ENCODE measurements around the gene VEGFB.
"Not testable (repeated sequence)": the region's sequence is repeated elsewhere in the genome, so short reads cannot be mapped to it uniquely, and the experiment has no call there.

The VEGFB gene

GRCh38 chr11:64232182-64232966 is 2.0 kb upstream of the VEGFB start:
- no peak for DNase-seq

GRCh38 chr11:64232967-64233315 is 1.4 kb upstream of the VEGFB start:
- no peak for DNase-seq

GRCh38 chr11:64234647-64235379 is 429 bp downstream of the VEGFB start:
- no peak for DNase-seq

DNA sequence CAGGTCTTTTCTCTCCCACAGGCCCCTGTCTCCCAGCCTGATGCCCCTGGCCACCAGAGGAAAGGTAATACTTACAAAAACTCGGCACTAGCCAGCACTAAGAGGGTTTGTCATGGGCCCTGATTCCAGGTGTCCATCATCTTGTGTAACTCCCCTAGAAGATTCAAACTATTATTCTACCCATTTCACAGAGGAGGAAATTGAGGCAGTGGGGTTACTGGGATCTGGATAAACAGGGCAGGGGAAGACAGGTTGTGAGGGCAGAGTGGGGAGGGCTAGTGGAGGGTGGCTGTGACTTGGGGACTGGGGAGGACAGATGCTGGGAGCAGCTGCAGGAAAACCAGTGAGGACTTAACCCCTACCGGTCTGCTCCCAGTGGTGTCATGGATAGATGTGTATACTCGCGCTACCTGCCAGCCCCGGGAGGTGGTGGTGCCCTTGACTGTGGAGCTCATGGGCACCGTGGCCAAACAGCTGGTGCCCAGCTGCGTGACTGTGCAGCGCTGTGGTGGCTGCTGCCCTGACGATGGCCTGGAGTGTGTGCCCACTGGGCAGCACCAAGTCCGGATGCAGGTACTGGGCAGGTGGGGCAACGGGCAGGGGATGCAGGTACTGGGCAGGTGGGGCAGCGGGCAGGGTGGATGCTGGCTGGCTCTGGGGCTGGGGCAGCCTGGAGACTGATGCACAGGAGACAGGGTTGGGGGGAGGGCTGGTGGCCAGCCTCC is 1.2 kb downstream of the VEGFB start:
- DNase-seq: no peak

DNA sequence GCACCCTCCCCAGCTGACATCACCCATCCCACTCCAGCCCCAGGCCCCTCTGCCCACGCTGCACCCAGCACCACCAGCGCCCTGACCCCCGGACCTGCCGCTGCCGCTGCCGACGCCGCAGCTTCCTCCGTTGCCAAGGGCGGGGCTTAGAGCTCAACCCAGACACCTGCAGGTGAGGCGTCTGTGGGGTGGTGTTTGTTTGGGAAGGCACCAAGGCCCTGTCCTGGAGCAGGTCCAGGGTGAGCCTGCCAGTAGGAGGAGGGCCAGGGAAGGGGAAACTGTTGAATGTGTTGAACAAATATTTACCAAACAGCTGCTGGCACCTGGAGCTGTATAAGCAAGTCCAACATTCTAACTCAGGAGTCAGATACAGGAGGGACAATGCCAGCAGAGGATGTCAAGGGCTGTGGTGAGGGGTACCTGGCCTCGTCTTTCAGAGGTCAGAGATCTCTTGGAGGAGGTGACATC is 3.1 kb downstream of the VEGFB start:
- DNase-seq: no peak

DNA sequence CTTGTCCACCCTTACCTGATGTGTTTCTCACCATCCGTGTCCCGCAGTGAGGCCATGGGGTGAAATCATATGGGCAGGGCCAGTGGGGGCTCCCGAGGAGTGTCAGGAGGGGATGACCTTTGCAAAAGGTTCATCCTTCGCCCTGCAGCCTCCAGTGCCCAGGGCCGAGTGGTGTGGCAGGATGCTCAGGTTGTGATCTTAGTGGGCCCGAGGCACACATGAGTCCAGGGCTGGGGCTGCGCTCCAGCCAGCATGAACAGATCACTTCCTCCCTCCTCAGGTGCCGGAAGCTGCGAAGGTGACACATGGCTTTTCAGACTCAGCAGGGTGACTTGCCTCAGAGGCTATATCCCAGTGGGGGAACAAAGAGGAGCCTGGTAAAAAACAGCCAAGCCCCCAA is 3.7 kb downstream of the VEGFB start:
- no peak for DNase-seq

DNA sequence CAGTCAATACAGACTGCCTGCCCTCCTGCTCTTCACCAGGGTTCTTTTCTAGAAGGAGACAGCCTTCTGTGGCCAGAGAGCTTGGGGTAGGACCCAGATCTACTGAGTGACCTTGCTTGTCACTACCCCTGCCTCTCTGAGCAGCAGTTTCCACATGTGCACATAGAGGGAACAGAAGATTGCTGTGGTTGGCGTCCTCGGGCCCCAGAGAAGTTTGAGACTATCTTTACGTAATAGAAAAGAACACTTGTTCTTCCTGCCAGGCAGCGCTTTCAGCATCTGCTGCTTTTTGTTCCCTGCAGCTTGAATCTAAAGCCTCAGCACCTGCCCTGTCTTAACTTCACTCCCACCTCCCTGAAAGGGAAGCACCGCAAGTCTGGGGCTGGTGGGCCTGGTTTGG is 4.6 kb downstream of the VEGFB start:
- no peak for DNase-seq

- DNase-seq: no peak
Measured at GRCh38 chr11:64239662-64240434, 5.5 kb downstream of the VEGFB start.

DNA sequence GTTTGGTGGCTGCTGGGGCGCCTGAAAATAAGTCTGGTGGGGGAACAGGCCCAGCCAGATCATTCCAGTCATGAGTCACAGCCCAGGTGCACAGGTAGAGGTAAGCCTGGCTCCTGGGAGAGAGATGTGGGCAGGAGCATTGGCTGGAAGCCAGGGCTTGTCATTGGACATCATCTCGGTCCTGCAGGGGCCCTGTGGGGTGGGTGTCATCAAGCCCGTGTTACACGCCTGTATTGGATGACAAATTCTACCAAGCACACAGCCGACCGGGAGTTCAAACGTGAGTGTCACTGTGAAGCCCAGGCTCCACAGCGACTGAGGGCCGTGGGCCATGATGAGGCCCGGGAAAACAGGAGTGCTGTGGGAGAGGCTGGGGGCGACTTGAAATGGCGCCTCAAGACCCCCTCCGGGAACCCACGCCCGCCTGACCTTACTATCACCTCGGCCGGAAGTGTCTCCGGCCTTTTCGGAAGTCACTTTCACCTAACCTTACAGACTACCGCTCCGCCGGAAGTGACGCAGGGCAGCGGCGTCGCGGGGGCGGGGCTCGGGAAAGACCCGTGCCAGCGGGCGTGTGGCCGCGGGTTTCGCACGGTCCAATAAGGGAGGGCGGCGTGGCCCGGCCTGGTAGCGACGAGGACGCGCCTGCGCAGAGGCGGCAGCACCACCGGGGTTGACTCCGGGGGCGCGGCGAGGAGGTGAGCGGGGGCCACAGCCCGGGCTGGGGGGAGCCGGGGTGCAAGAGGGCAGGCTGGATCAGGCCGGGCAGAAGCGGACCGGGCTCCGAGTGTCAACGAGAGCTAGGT is 6.3 kb downstream of the VEGFB start, which contains the start of gene FKBP2:
Gene FKBP2 (plus strand): TSS at position 661 of the 806 bp plus-strand sequence. CDS start 1,293 bp downstream, outside the sequence.
- DNase-seq: peak; percentile 87

DNA sequence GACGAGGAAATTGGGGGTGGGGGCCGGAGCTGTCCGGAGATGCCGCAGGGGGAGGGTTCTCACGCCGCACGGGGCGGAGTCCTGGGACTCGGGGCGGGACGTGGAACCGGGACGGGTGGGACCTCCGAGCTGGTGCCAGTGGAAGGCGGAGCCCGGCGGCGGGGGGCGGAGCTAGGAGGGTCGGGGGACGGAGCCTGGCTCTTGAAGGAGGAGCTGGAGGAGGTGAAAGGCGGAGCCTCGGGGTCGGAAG is 6.8 kb downstream of the VEGFB start:
- DNase-seq: no peak

- peak; percentile 89 for DNase-seq
Measured at GRCh38 chr11:64241491-64242374, 7.3 kb downstream of the VEGFB start.

DNA sequence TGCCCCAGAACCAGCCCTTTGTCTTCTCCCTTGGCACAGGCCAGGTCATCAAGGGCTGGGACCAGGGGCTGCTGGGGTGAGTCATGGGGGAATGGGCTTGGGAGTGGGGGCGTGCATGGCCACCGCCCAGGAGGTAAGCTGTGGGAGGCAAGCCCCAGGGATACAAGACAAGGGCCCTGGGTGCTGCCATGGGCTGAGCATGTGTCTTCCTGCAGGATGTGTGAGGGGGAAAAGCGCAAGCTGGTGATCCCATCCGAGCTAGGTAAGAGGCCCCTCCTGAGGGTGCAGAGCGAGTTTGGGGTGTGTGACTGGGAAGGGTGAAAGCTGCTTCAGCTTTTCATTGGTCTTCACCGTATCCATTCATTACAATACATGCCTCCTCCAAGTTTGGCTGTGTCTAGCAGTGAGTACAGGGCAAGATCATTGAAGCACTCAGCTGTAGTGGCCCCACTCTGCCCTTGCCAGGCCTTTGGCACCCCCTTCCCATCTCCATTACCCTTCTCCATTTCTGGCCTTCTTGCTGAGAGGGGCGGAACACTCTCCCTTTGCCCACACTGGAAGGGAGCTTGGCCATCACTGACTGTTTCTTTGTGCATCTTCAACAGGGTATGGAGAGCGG is 9.0 kb downstream of the VEGFB start:
- DNase-seq: no peak

GRCh38 chr11:64244107-64244506 is 9.7 kb downstream of the VEGFB start:
- no peak for DNase-seq

DNA sequence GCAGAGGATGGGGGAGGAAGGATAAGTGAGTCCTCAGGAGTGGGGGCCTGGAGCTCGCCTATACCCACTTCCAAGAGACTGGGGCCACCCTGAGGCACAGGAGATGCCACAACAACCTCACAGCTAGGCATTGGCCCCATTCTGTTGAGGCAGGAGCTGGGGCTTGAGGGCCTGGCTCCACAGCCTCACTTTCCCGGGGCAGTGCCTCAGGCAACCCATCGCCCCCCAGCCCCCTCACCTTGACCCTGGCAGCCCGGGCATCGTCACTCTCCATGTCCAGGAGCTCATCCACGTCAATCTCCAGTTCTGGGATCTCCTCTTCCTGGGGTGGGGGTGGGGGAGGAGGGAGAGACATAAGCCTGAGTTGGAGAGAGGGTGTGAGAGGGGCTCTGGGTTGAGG is 10.6 kb downstream of the VEGFB start:
- DNase-seq: no peak

DNA sequence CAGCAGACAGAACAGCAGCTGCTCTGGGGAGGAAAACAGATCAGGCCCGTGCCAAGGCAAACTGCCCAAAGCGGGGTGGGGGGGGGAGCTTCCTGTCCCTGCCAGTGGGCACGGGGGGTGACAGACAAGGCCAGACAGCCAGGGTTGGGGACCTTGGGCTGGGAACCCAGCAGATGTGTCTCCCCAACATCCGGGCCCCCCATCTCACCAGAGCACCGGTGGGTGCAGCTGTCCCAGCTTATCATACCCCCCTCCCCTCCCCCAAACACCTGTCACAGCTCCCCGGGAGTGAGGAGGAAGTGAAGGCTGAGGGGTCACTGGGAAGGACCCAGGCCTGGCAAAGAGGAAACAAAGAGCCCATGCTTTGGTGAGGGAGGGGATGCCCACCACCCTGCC is 11.0 kb downstream of the VEGFB start:
- DNase-seq: no peak

- no peak for DNase-seq
Measured at GRCh38 chr11:64245797-64246620, 11.6 kb downstream of the VEGFB start.

DNA sequence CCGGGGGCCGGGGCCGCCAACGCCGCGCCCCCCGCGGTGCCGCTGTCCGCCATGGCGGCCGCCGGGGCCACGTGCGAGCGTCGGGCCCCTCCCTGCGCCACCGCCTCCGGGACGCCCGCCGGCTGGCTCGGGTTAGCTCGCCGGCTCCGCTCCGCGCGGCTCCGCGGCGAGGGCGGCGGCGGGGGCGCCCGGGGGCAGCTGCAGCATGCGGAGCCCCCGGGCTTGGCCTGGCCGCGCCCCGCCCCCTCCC is 12.2 kb downstream of the VEGFB start:
- not testable (repeated sequence) for DNase-seq

DNA sequence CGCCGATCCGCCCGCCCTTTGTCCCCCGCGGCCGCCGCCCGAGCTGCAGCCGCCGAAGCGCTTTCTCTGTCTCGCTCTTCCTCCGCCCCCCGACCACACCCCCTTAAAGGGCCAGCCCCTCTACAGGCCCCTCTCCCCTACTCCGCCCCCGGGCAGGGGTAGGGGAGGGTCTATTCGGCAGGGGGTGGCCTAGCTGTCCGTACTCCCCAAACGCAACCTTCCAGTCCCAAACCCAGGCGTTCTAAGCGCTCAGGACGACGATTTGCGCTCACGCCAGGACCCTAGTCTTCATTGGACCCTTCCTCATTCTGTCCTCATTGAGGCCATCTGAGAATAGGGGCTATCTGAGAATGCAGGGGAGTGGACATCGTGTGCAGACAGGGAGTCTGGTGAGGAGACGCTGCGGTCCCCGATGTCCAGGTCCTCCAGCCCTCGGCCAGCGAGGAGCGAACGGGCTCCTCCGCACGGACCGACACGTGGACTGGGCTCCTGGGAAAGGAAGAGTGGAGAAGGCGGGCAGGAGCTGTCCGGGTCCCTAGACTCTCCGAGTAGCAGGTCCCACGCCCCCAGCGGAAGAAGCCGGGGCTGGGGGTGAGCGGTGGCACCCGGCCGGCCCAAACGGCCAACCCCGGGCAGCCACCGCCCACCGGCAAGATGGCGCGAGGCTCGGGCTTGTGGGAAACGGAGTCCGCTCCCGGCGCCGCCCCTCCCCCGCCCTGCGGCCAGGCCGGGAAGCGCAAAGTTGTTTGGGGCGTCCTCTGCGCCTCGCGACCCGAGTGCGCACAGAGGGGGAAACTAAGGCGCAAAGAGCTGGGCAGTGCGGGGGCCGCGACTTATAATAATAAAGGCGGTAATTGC is 12.7 kb downstream of the VEGFB start, which contains the start of gene PPP1R14B:
Gene PPP1R14B (minus strand): TSS at position 73 of the 858 bp plus-strand sequence. CDS start 270 bp downstream, outside the sequence.
- peak; percentile 63 for DNase-seq

All from NCI-H1048 (cell line).